HEK293 (cell line): ENCODE data around the gene MICAL3.
"Not testable (repeated sequence)": the region's sequence is repeated elsewhere in the genome, so short reads cannot be mapped to it uniquely, and the experiment has no call there.

Experiments
- CTCF ChIA-PET: fragments of 350-600 bp; formaldehyde crosslinking; extraction: SDS; loops from one replicate; lab custom pipeline; 2021; ENCODE audit warnings: antibody characterized with exemption; lab: Yijun Ruan, JAX
- POLR2A ChIA-PET: fragments of 300-600 bp; formaldehyde crosslinking; extraction: SDS; loops from one replicate; lab custom pipeline; 2020; ENCODE audit warnings: antibody characterized with exemption, inconsistent platforms; lab: Yijun Ruan, JAX
- H3K27ac ChIP-seq: fragments of 200-500 bp; sonication (Bioruptor generic); 2 replicates; pipeline ENCODE4 v1.5.1; 2014; ENCODE audit warnings: low read depth, low read length, control low read depth, inconsistent platforms; ENCODE audit errors: extremely low read depth
- H3K36me3 ChIP-seq, 2 experiments: fragments of 200-500 bp in 1 of 2; sonication (Bioruptor generic) in 1 of 2; 1 replicate in 1 of 2; 2 replicates in 1 of 2; pipeline ENCODE4 v1.5.1; 2014 to 2017; ENCODE audit warnings: inconsistent platforms in 2 of 2, low read length in 2 of 2; ENCODE audit not compliant: control insufficient read depth in 2 of 2, insufficient read depth in 1 of 2
- H3K4me1 ChIP-seq: fragments of 200-500 bp; sonication (Bioruptor generic); 2 replicates; pipeline ENCODE4 v1.5.1; 2014; ENCODE audit warnings: mild to moderate bottlenecking, low read length, inconsistent platforms; ENCODE audit not compliant: control insufficient read depth, insufficient read depth
- H3K4me3 ChIP-seq: 2 replicates; pipeline ENCODE4 v1.5.1; 2011; ENCODE audit warnings: low read depth, mild to moderate bottlenecking, control low read depth, low read length, moderate library complexity
- H3K9me3 ChIP-seq: fragments of 200-500 bp; sonication (Bioruptor generic); 2 replicates; pipeline ENCODE4 v1.5.1; 2014; ENCODE audit warnings: low read depth, low read length, inconsistent platforms; ENCODE audit not compliant: control insufficient read depth, insufficient read depth
- BCL11B ChIP-seq: fragments of 450-650 bp; formaldehyde crosslinking; IDR thresholded peaks from 2 replicates; pipeline ENCODE4 v1.5.1; 2016; ENCODE audit warnings: low read depth, missing biosample characterization, missing genetic modification characterization
- GLI4 ChIP-seq: fragments of 450-650 bp; formaldehyde crosslinking; IDR thresholded peaks from 2 replicates; pipeline ENCODE4 v1.5.1; 2016; ENCODE audit warnings: missing biosample characterization, missing genetic modification characterization
- GLIS2 ChIP-seq: fragments of 450-650 bp; formaldehyde crosslinking; IDR thresholded peaks from 2 replicates; pipeline ENCODE4 v1.5.1; 2016; ENCODE audit warnings: missing biosample characterization, missing genetic modification characterization
- KLF9 ChIP-seq: fragments of 450-650 bp; formaldehyde crosslinking; IDR thresholded peaks from 2 replicates; pipeline ENCODE4 v1.5.1; 2016; ENCODE audit warnings: missing biosample characterization, missing genetic modification characterization, low read depth
- PRDM1 ChIP-seq: fragments of 450-650 bp; formaldehyde crosslinking; IDR thresholded peaks from 2 replicates; pipeline ENCODE4; 2016; ENCODE audit warnings: missing biosample characterization, missing genetic modification characterization
- SALL2 ChIP-seq: fragments of 450-650 bp; formaldehyde crosslinking; IDR thresholded peaks from 2 replicates; pipeline ENCODE4 v1.5.0; 2017; ENCODE audit warnings: missing biosample characterization, mild to moderate bottlenecking, missing genetic modification characterization, borderline replicate concordance
- SCRT1 ChIP-seq: fragments of 450-650 bp; formaldehyde crosslinking; IDR thresholded peaks from 2 replicates; pipeline ENCODE4 v1.5.1; 2016; ENCODE audit warnings: missing biosample characterization, missing genetic modification characterization, borderline replicate concordance
- SCRT2 ChIP-seq: fragments of 450-650 bp; formaldehyde crosslinking; IDR thresholded peaks from 2 replicates; pipeline ENCODE4 v1.5.1; 2016; ENCODE audit warnings: missing biosample characterization, missing genetic modification characterization
- SETDB1 ChIP-seq: IDR thresholded peaks from one replicate; pipeline ENCODE4 v1.6.1; 2017; ENCODE audit warnings: mild to moderate bottlenecking, low read length, moderate library complexity, mixed read lengths; ENCODE audit not compliant: insufficient read length
- TRIM28 ChIP-seq: IDR thresholded peaks from 2 replicates; pipeline ENCODE4 v1.6.1; 2011; ENCODE audit warnings: low read length, control low read depth, borderline replicate concordance
- ZBTB20 ChIP-seq: fragments of 450-650 bp; formaldehyde crosslinking; IDR thresholded peaks from 2 replicates; pipeline ENCODE4 v1.5.1; 2016; ENCODE audit warnings: missing biosample characterization, missing genetic modification characterization
- ZBTB48 ChIP-seq: fragments of 450-650 bp; formaldehyde crosslinking; IDR thresholded peaks from 2 replicates; pipeline ENCODE4 v1.5.1; 2016; ENCODE audit warnings: missing biosample characterization, missing genetic modification characterization
- ZFP3 ChIP-seq: fragments of 450-650 bp; formaldehyde crosslinking; IDR thresholded peaks from 2 replicates; pipeline ENCODE4 v1.5.1; 2016; ENCODE audit warnings: low read depth, missing biosample characterization, missing genetic modification characterization
- ZNF221 ChIP-seq: fragments of 450-650 bp; formaldehyde crosslinking; IDR thresholded peaks from 2 replicates; pipeline ENCODE4 v1.5.1; 2017; ENCODE audit warnings: missing biosample characterization, missing genetic modification characterization, borderline replicate concordance
- ZNF266 ChIP-seq: fragments of 450-650 bp; formaldehyde crosslinking; IDR thresholded peaks from 2 replicates; pipeline ENCODE4 v1.5.1; 2016; ENCODE audit warnings: missing biosample characterization, missing genetic modification characterization, low read depth
- ZNF274 ChIP-seq, 2 experiments: fragments of 200-500 bp in 1 of 2; fragments of 450-650 bp in 1 of 2; sonication (Bioruptor generic) in 1 of 2; formaldehyde crosslinking in 1 of 2; IDR thresholded peaks; 2 replicates each; pipeline versions ENCODE4 v1.5.1 to v1.6.1; 2014 to 2016; ENCODE audit warnings: borderline replicate concordance in 1 of 2, inconsistent platforms in 1 of 2, low read length in 1 of 2, missing biosample characterization in 1 of 2, missing genetic modification characterization in 1 of 2
- ZNF311 ChIP-seq: fragments of 450-650 bp; formaldehyde crosslinking; IDR thresholded peaks from 2 replicates; pipeline ENCODE4 v1.5.1; 2017; ENCODE audit warnings: missing biosample characterization, missing genetic modification characterization, borderline replicate concordance
- ZNF433 ChIP-seq: fragments of 450-650 bp; formaldehyde crosslinking; IDR thresholded peaks from 2 replicates; pipeline ENCODE4 v1.5.1; 2016; ENCODE audit warnings: missing biosample characterization, missing genetic modification characterization, low read depth
- ZNF529 ChIP-seq: fragments of 450-650 bp; formaldehyde crosslinking; IDR thresholded peaks from 2 replicates; pipeline ENCODE4 v1.5.1; 2017; ENCODE audit warnings: missing genetic modification characterization, missing biosample characterization; ENCODE audit not compliant: insufficient replicate concordance
- ZNF777 ChIP-seq: fragments of 450-650 bp; formaldehyde crosslinking; IDR thresholded peaks from 2 replicates; pipeline ENCODE4 v1.5.1; 2017; ENCODE audit warnings: missing biosample characterization, missing genetic modification characterization, borderline replicate concordance
- ZSCAN23 ChIP-seq: fragments of 450-650 bp; formaldehyde crosslinking; IDR thresholded peaks from 2 replicates; pipeline ENCODE4 v1.5.1; 2016; ENCODE audit warnings: missing biosample characterization, missing genetic modification characterization
- TF ChIP-seq, protein P1 (sequence below): fragments of 450-650 bp; formaldehyde crosslinking; IDR thresholded peaks from 2 replicates; pipeline ENCODE4 v1.5.1; 2016; ENCODE audit warnings: missing biosample characterization, missing genetic modification characterization, borderline replicate concordance
- TF ChIP-seq, protein P2 (sequence below): fragments of 450-650 bp; formaldehyde crosslinking; IDR thresholded peaks from 2 replicates; pipeline ENCODE4 v1.5.1; 2016; ENCODE audit warnings: missing biosample characterization, missing genetic modification characterization

Gene MICAL3

DNA sequence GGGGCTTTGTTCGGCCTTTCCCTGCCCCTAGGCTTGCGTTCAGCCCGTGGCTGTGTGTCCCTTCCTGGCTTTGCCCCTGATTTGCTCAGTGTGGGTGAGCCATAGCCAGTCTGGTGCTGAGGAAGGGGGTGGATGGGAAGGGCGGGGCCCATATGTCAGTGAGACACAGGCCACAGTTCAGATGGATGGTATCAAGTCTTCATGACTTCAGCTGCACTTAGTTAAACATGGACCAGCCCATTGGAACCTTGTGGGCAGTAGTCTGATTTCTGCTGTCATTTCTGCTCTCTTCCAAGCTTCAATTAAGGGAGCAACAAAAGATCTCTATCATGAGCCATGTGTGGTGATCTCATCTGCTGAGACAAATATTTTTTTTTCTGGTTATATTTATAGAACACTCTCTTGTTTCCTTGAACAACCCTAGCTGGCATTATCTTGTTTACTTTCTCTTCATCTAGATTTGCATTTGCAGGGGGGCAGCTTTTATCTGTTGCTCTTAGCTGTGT is 31.9 kb upstream of the MICAL3 start (continued):
- no peak for TF ChIP-seq GLIS2 (tag by site-specific recombination)
- TF ChIP-seq ZNF221: no peak
- 0 out of 2 replicates have a peak, but pooled peaks have one; percentile 45 for TF ChIP-seq KLF9 (tag by site-specific recombination)
- no peak for TF ChIP-seq ZFP3 (tag by site-specific recombination)

DNA sequence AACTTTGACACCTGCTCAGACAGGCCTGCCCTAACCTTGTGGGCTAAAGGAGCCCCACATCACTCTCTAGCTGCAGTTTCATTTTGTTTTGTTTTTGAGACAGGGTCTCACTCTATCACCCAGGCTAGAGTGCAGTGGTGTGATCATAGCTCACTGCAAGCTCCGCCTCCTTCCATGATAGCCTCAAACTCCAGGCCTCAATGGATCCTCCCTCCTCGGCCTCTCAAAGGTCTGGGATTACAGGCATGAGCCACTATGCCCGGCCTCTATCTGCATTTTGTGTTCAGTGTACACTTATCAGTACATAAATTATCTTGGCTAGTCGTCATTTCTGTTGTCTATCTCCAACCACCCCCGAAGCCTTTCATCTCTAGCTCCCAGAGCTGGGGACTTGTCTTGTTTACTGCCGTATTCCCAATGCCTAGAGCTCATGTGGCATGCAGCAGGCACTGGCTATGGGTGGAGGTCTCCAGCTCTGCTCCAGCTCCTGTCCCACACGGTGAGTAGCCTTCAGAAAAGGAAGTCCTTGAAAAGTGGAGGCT is 31.3 kb upstream of the MICAL3 start:
- ChIA-PET CTCF (interaction anchor here (0.8 to 5.3 kb wide), 5 partner anchors 21 to 100 kb away, joined by 3 to 34 read pairs (median 3); partner anchors contain the start of gene MICAL3), POLR2A (interaction anchor here (0.9 to 2.0 kb wide), 4 partner anchors 12 to 24 kb away, joined by 3 to 5 read pairs (median 4); partner anchors contain the start of gene PEX26)
- Histone ChIP-seq H3K4me3 (no peak overlapping the region), H3K36me3 (no peaks in the 10 kb centered on the region), H3K27ac (peak overlapping the region; percentile 79), H3K9me3 (no peaks in the 10 kb centered on the region), H3K4me1 (peaks cover 24% of the 10 kb centered on the region)
- TF ChIP-seq ZNF433 (no peak), GLI4 (tag by site-specific recombination) (no peak), SETDB1 (no peak), TRIM28 (peak; percentile 62; the same call in 1 of the 2 replicates), SCRT1 (tag by site-specific recombination) (no peak), PRDM1 (tag by site-specific recombination) (no peak), ZNF777 (tag by site-specific recombination) (no peak)
- TF ChIP-seq, protein P1, sequence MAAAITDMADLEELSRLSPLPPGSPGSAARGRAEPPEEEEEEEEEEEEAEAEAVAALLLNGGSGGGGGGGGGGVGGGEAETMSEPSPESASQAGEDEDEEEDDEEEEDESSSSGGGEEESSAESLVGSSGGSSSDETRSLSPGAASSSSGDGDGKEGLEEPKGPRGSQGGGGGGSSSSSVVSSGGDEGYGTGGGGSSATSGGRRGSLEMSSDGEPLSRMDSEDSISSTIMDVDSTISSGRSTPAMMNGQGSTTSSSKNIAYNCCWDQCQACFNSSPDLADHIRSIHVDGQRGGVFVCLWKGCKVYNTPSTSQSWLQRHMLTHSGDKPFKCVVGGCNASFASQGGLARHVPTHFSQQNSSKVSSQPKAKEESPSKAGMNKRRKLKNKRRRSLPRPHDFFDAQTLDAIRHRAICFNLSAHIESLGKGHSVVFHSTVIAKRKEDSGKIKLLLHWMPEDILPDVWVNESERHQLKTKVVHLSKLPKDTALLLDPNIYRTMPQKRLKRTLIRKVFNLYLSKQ (tag by site-specific recombination): no peak

DNA sequence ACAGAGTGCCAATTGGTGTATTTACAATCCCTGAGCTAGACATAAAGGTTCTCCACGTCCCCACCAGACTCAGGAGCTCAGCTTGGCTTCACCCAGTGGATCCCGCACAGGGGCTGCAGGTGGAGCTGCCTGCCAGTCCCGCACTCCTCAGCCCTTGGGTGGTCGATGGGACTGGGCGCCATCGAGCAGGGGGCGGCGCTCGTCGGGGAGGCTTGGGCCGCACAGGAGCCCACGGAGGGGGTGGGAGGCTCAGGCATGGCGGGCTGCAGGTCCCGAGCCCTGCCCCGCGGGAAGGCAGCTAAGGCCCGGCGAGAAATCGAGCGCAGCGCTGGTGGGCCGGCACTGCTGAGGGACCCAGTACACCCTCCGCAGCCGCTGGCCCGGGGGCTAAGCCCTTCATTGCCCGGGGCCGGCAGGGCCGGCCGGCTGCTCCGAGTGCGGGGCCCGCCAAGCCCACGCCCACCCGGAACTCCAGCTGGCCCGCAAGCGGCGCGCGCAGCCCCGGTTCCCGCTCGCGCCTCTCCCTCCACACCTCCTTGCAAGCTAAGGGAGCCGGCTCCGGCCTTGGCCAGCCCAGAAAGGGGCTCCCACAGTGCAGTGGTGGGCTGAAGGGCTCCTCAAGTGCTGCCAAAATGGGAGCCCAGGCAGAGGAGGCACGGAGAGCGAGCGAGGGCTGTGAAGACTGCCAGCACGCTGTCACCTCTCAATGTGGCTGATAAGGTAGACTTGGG is 29.0 kb upstream of the MICAL3 start:
- H3K27ac ChIP-seq, H3K36me3 ChIP-seq, POLR2A ChIA-PET, H3K4me3 ChIP-seq, H3K9me3 ChIP-seq: not testable (repeated sequence)
- H3K4me1 ChIP-seq: peaks cover 23% of the 10 kb centered on the region
- CTCF ChIA-PET: interaction anchor here (0.6 kb wide), 1 partner anchor 8 kb away, joined by 3 read pairs; no protein-coding TSS in a partner anchor

DNA sequence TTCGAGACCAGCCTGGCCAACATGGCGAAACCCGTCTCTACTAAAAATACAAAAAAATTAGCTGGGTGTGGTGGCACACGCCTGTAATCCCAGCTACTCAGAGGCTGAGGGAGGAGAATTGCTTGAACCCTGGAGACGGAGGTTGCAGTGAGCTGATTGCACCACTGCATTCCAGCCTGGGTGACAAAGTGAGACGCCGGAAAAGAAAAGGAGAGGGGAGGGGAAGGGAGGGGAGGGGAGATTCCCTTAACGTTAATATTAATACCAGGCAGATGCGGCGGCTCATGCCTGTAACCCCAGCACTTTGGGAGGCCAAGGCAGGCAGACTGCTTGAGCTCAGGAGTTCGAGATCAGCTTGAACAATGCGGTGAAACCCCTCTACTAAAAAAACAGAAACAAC is 26.8 kb upstream of the MICAL3 start:
- CTCF ChIA-PET: interaction anchor here (0.6 to 0.8 kb wide), 2 partner anchors 12 to 140 kb away, joined by 3 read pairs; no protein-coding TSS in a partner anchor
- H3K4me1 ChIP-seq, H3K4me3 ChIP-seq, H3K27ac ChIP-seq, POLR2A ChIA-PET, H3K9me3 ChIP-seq, H3K36me3 ChIP-seq: not testable (repeated sequence)

DNA sequence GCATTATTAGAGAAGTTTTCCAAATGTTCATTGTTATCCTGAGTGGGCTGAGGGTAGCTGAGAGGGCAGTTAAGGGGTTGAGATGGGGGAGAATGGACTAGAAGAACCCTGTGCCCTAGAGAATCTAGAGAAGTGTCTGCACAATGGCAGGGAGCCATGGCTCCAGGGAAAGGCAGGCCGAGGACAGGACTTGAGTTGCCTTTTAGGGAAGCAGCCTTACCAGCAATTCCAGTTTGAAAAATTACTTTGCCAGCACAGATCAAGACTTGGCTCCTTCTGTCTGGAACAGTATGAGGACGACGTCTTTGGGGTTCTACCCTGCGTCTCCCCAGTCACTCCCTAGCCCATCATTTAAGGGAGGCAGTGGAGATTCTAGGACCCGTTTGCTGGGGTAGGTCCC is 25.7 kb upstream of the MICAL3 start:
- no peak overlapping the region for H3K27ac ChIP-seq
- no peaks in the 10 kb centered on the region for H3K4me1 ChIP-seq
- no peaks in the 10 kb centered on the region for H3K9me3 ChIP-seq
- TF ChIP-seq ZSCAN23 (tag by site-specific recombination) (no peak), ZBTB20 (tag by site-specific recombination) (no peak), ZBTB48 (tag by site-specific recombination) (no peak), ZNF529 (tag by site-specific recombination) (no peak), BCL11B (tag by site-specific recombination) (no peak), SCRT2 (tag by site-specific recombination) (no peak), ZNF311 (no peak), ZNF266 (tag by site-specific recombination) (no peak), SALL2 (tag by site-specific recombination) (no peak), ZNF274 (IDR thresholded peaks at IDR 0.05; ENCODE audit: low read length) (no peak), ZNF274 (tag by site-specific recombination; IDR thresholded peaks at IDR 0.05; ENCODE audit: borderline replicate concordance) (no peak)
- TF ChIP-seq, protein P2, sequence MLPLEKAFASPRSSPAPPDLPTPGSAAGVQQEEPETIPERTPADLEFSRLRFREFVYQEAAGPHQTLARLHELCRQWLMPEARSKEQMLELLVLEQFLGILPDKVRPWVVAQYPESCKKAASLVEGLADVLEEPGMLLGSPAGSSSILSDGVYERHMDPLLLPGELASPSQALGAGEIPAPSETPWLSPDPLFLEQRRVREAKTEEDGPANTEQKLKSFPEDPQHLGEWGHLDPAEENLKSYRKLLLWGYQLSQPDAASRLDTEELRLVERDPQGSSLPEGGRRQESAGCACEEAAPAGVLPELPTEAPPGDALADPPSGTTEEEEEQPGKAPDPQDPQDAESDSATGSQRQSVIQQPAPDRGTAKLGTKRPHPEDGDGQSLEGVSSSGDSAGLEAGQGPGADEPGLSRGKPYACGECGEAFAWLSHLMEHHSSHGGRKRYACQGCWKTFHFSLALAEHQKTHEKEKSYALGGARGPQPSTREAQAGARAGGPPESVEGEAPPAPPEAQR (tag by site-specific recombination): no peak
- TF ChIP-seq, all 188 proteins: peak for 0
- Histone ChIP-seq H3K36me3 (no peaks in the 10 kb centered on the region), H3K4me3 (no peak overlapping the region)
- ChIA-PET CTCF (no interaction called here), POLR2A (no interaction called here)
